ENCODE data around the gene R3HCC1L.

Gene R3HCC1L

GRCh38 chr10:98258683-98259454, 124.4 kb downstream of the R3HCC1L start (continued):
- TF ChIP-seq ZNF148 (tag by site-specific recombination; IDR thresholded peaks at IDR 0.05; ENCODE audit: borderline replicate concordance) = no peak
- TF ChIP-seq SP7 (tag by site-specific recombination; IDR thresholded peaks at IDR 0.05) = peak; percentile 92
- TF ChIP-seq ZNF785 (tag by site-specific recombination; IDR thresholded peaks at IDR 0.05) = no peak

- no peaks in the 10 kb centered on the region; the same call in 1 of the 2 replicates for H3K4me1 ChIP-seq (ENCODE audit: control insufficient read depth, insufficient read depth, low read length)
- ChIA-PET POLR2A (no interaction called here), CTCF (no interaction called here)
- H3K27ac ChIP-seq (ENCODE audit: extremely low read depth, low read depth, low read length) = no peak overlapping the region
- no peak overlapping the region for H3K4me3 ChIP-seq (ENCODE audit: low read depth, low read length)
- no peaks in the 10 kb centered on the region for H3K36me3 ChIP-seq (ENCODE audit: control insufficient read depth in 2 of 2, insufficient read depth in 1 of 2, low read length in 2 of 2)
- no peaks in the 10 kb centered on the region for H3K9me3 ChIP-seq (ENCODE audit: control insufficient read depth, insufficient read depth, low read depth, low read length)
- TF ChIP-seq PRDM1 (tag by site-specific recombination; IDR thresholded peaks at IDR 0.05) (no peak), MZF1 (tag by site-specific recombination; IDR thresholded peaks at IDR 0.05; ENCODE audit: borderline replicate concordance) (no peak), ZNF837 (tag by site-specific recombination; IDR thresholded peaks at IDR 0.05) (no peak), MYNN (tag by site-specific recombination; IDR thresholded peaks at IDR 0.05; ENCODE audit: borderline replicate concordance) (no peak), ZNF311 (tag by site-specific recombination; IDR thresholded peaks at IDR 0.05; ENCODE audit: borderline replicate concordance) (no peak), ZFP69B (tag by site-specific recombination; IDR thresholded peaks at IDR 0.05) (0 out of 2 replicates have a peak, but pooled peaks have one; percentile 20), KLF17 (tag by site-specific recombination; IDR thresholded peaks at IDR 0.05) (peak; percentile 46), ZNF777 (tag by site-specific recombination; IDR thresholded peaks at IDR 0.05; ENCODE audit: borderline replicate concordance) (no peak), ZNF560 (tag by site-specific recombination; IDR thresholded peaks at IDR 0.05; ENCODE audit: borderline replicate concordance) (no peak), HOXD13 (CRISPR knock-in tag; IDR thresholded peaks at IDR 0.05; ENCODE audit: borderline replicate concordance) (no peak), ZBTB8A (tag by site-specific recombination; IDR thresholded peaks at IDR 0.05) (no peak), ZNF600 (tag by site-specific recombination; IDR thresholded peaks at IDR 0.05) (peak; percentile 97), TSHZ1 (tag by site-specific recombination; IDR thresholded peaks at IDR 0.05; ENCODE audit: borderline replicate concordance) (peak; percentile 73; the same call in 1 of the 2 replicates), ZBTB17 (tag by site-specific recombination; IDR thresholded peaks at IDR 0.05) (peak; percentile 52; the same call in 1 of the 2 replicates), ZNF585B (tag by site-specific recombination; IDR thresholded peaks at IDR 0.05) (no peak), ZFHX2 (tag by site-specific recombination; conservative IDR thresholded peaks at IDR 0.05) (0 out of 2 replicates have a peak, but pooled peaks have one; percentile 21), KLF16 (tag by site-specific recombination; IDR thresholded peaks at IDR 0.05) (no peak), ZNF660 (tag by site-specific recombination; IDR thresholded peaks at IDR 0.05) (peak; percentile 70), WT1 (tag by site-specific recombination; IDR thresholded peaks at IDR 0.05) (0 out of 2 replicates have a peak, but pooled peaks have one; percentile 16), ELK4 (IDR thresholded peaks at IDR 0.05; ENCODE audit: borderline replicate concordance, low read depth, low read length) (no peak), ZNF558 (tag by site-specific recombination; IDR thresholded peaks at IDR 0.05) (peak; percentile 64; the same call in 1 of the 2 replicates), ZEB2 (tag by site-specific recombination; IDR thresholded peaks at IDR 0.05) (peak; percentile 43; the same call in 1 of the 2 replicates), SP7 (tag by site-specific recombination; IDR thresholded peaks at IDR 0.05) (peak; percentile 28; the same call in 1 of the 2 replicates), ZNF37A (tag by site-specific recombination; IDR thresholded peaks at IDR 0.05) (no peak), MEIS1 (CRISPR knock-in tag; IDR thresholded peaks at IDR 0.05; ENCODE audit: borderline replicate concordance) (no peak), ZNF707 (tag by site-specific recombination; IDR thresholded peaks at IDR 0.05) (no peak)
These were observed 125.3 kb downstream of the R3HCC1L start for GRCh38 chr10:98259606-98260315.

Measured in HEK293 (cell line).